GM19035 (cell line): ENCODE data around the gene CHST11.
"Not testable (repeated sequence)": the region's sequence is repeated elsewhere in the genome, so short reads cannot be mapped to it uniquely, and the experiment has no call there.

ENCODE experiments used
- ATAC-seq: cut with Tn5 transposase; IDR thresholded peaks from one replicate; pipeline ENCODE4 v1.9.1; 2021; ENCODE audit not compliant: unreplicated experiment

CHST11 gene

DNA sequence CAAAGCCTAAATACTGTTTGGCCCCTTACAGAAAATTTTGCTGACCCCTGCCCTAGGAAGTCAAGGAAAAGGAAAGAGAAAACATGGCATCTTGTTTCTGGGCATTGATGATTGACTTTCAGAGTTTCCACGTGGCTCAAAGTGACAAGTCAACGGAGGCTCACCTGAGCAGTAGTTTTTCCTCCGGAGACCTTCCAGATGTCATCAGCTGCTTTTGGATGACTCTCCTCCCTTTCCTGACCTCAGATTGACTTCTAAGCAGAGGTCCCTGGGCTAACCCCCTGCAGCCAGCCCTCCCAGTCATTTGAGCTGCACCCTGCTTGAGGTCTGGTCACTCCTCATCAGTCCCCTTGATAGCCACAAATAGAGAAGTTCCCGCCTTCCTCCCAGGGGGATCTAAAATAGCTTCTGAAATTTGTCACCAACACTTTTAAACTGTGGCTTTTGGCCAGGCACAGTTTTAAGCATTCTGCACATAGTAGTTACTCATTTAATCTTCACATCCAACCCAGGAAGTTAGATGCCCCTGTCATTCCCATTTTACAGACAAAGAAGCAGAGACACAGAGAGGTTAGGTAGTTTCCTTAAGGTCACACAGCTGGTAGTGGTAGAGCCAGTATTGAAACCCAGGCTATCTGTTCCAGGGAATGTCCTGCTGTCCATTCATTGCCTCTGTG, 143.4 kb downstream of the CHST11 start:
- ATAC-seq, result no peak

DNA sequence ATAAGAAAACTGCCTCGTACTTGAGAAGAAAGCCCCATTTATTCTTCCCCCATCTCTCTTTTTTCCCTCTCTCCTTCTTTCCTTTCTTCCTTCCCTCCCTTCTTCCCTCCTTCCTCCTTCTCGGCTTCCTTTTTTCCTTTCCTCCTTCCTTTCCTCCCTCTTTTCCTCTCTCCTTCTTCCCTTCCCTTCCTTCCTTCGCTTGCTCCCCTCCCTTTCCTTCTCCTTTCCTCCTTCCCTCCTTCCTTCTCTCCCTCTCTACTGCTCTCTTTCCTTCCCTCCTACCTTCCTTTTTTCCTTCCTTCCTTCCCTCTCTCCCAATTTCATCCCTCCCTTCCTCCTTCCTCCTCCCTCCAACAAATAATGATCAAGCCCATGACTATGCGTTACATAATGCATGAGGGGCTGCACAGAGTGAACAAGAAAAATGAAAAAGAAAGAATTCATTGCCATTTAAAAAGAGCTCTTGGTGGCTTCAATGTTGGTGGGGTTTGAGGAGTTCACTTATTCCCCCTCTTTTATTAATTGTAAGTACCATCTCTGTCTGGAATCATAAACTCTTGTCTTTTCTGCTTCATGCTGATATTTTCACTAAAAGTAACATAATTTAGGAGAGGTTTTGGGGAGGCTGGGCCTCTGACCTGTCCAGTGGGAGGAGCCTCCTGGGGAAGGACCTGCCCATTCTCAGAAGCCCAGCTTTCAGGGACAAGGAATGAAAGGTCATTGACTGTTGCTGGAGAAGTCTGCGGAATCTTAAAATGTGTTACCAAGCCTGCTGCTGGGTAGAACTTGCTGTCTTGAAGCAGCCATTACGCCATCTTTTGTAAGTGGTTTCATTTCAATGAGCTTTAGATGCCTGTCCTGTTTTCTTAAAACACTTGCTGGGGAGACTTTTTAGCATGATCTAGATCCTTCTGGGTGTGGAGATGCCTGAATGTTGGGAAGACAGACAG, 144.3 kb downstream of the CHST11 start:
- no peak for ATAC-seq

DNA sequence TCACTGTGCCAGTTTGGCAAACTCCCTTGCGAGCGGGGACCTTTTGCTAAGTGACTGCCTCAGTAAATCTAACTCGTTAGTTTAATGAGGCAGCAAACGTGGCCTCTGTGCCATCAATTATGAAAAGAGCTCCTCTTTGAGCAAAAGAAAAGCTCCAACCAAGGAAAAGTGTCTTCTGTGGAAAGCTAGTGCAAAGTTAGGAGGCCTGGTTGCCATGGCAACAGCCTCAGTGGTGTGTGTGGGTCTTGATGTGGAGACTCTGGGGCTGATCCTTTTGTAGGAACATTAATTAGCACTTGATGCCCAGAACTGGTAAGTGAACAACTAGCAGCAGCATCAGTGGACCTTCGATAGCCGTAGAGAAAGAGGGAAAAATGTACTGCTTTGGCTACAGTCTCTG, 145.7 kb downstream of the CHST11 start:
- no peak for ATAC-seq

DNA sequence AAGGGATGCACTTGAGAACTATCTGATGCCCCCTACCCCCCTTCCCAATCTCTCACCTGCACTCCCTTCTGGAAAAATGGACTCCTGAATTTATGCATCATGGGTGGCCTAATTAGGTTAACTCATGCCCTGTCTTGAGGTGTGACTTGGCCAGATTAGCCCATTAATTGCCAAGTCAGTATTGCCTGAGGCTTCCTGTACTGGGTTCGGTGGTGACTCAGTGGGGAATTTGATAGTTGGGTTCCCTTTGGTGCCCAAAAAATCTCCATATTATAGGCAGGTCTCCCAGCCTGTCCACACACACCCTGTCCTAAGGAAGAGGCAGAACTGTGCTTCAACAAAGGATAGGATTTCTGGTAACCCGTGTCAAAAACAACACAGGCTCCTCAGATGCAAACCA, 146.1 kb downstream of the CHST11 start:
- ATAC-seq, result no peak

DNA sequence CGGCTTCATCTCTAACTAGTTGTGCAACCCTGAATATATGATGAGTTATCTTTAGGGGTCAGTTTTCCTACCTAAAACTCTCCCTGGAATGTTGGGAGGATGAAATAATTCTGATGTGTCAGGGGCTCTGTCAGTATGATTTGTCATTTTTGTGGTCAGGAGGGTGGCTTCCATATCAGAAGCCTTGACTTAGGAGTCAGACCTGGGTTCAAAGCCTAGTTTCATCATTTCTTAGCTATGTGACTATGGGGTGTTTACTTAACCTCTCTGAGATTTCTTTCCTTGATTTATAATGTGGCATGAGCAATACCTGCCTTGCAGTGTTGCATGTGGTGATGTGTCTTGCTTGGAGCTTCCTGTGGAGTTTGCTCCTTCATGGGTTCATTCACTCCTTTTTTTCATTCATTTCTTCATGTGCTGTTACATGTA, 146.8 kb downstream of the CHST11 start:
- no peak for ATAC-seq

DNA sequence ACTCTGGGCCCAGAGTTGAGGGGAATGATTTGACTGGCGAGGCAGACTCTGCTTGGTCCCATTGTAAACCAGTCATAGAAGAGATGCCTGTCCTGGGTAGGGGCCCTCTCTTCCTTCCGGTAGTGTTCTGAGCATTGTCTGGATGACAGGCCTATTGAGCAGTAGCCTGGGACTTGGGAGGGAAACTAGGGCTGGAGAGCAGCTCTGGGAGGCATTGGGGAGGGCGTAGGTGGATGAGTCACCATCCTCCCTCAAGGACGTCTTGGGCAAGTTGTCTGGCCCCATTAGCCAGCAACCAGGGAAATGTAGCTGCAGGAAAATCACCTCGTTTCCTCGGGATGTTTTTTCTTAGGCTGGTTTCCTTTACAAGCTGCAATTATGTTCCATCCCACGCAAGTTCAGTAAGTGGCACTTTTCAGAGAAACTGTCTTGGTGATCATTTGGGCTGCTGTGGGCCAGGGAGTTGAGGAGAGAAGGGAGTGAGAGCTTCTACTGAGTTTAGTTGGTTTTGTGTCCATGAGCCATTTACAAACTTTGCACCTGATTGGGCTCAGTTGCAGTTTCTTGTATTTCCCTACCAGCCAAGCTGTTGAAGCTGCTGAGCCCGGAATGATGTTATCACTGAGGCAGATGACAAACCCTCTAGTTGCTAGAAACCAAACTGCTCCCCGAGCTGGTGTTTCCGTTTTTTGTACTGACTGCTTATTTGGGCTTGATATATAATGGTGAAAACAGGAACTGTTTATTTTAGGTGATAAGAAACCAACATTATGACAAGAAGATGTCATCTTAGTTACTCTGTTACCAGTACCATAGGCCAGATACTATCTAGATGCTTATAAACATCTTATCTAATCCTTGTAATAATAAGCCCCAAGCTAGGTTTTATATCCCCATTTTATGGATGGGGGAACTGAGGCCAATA, 147.6 kb downstream of the CHST11 start:
- peak; percentile 82 for ATAC-seq

DNA sequence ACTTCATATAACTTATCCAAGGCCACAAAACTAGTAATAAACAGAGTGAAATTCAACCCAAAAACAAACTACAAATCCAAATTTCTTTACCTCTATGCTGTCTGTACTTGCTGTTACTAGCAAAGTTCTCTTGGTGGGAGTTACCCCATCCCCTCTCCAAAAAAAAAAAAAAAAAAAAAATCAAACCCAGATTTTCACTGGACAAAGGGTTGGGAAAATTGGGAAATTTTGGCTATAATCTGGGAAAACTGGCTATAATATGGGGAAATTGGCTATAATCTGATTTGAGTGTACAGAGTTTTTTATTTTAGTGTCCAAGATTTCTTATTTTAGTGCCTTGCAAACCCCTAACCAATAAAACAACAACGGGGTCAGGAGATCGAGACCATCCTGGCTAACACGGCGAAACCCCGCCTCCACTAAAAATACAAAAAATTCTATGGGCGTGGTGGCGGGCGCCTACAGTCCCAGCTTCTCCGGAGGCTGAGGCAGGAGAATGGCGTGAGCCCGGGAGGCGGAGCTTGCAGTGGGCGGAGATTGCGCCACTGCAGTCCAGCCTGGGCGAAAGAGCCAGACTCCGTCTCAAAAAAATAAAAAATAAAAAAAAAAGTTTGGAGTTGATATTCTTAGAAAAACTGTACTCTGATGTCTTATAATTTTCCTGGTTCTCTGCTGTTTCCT, 148.4 kb downstream of the CHST11 start:
- ATAC-seq, result no peak

DNA sequence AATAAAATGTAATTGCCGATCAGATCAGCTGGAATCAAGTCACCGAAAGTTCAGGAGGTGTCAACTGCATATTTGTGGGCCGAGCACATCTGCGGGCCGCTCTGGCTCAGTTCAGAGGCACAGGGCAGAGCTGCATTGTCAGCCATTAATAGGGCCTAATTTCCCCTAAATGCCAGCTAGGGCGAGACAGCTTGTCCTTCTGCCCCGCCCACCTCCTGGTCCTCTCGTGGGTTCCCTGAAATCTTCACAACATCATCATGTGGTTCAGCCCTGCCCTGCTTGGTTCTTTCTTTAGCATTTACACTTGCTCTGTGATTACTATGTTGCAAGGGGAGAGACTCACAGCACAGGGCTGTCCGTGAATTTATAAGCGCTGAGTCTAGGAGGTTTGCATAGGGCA, 148.9 kb downstream of the CHST11 start:
- ATAC-seq, result no peak

DNA sequence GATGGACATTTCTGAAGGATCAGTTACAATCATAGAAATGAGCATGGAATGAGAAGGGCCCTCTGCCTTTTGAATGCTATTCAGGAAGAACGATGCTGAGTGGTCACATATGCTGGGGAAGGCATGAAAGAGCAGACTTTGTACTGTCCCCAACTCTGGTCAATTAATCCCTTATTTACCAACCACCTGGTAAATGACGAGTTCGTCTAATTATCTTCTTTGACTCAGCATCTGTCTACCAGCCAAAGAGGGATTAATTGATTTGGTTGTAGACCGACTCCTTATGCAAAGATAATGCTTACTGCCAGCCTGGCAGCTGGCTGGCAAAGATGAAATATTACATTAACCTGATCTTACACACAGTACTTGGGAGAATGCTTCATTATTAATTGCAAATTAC, 152.2 kb downstream of the CHST11 start:
- ATAC-seq, result no peak

DNA sequence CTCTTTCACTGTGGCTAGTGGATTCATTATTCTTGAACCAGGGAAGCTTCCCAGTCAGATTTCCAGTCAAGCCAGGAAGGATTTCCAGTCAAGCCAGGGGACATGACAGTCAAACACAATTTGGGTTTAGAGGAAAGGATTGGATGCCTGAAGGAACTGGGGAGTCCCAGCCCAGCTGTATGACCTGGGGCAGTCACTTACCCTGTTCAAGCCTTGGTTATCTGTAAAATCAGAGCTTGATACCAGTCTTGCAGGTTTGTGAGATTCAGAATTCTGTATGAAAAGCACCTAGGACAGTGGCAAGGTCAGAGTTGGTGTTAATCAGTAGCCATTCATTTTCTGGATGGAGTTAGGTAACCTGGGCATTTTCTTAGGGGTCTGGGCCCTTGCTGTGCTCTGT, 152.7 kb downstream of the CHST11 start:
- no peak for ATAC-seq

DNA sequence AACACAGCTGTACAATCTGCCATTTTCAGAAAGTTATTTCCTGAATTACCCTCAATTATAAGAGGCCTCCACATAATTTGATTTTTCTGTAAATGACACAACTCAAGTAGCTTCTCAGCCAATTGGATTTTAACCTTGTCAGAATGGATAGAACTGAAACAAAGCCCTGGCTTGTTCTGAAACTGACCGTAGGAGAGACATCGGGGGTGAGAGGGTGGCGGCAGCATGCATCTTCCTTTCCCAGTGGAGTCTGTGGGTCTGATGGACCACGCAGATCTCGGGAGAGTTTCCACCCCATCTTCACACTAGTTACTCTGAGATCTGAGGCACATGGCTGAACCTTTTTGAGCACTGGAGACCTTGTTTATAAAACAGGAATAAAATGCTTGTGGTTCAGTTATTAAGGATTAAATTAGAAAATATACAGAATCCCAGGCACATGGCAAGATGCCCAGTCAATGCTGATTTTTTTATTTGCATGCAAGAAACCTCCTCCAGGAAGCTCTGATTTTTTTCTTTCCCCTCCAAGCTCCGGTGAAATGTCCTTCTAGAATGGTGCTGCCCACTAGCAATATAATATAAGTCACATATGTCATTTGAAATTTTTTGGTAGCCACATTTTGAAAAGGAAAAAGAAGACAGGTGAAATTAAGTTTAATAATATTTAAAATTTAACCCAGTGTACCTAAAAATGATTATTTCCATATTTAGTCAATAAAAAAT, 153.9 kb downstream of the CHST11 start:
- no peak for ATAC-seq

DNA sequence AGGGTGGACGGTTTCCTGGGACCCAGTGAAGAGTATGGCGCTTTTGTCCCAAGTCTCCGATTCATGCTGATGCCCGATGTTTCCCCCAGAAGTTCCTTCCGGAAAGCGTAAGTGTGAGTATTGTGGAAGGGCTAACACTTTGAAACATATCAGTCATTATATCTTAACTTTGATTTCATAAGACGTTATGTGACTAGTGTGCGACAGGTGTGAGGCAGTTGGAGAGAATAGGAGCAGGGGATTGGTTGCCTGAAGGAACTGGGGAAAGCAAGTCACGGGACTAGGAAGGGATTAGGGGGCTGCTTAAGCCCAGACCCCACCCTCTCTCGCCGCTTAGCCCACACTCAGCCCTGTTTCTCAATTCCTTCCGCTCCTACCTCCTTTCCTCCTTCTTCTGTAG, 154.9 kb downstream of the CHST11 start:
- no peak for ATAC-seq

DNA sequence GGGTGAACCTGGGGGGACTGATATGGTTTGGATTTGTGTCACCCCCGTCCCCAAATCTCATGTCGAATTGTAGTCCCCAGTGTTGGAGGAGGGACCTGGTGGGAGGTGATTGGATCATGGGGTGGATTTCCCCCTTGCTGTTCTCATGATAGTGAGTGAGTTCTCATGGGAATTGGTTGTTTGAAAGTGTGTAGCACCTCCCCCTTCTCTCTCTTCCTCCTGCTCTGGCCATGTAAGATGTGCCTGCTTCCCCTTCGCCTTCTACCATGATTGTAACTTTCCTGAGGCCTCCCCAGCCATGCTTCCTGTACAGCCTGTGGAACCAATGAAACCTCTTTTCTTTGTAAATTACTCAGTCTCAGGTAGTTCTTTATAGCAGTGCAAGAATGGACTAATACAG, 156.6 kb downstream of the CHST11 start:
- not testable (repeated sequence) for ATAC-seq

DNA sequence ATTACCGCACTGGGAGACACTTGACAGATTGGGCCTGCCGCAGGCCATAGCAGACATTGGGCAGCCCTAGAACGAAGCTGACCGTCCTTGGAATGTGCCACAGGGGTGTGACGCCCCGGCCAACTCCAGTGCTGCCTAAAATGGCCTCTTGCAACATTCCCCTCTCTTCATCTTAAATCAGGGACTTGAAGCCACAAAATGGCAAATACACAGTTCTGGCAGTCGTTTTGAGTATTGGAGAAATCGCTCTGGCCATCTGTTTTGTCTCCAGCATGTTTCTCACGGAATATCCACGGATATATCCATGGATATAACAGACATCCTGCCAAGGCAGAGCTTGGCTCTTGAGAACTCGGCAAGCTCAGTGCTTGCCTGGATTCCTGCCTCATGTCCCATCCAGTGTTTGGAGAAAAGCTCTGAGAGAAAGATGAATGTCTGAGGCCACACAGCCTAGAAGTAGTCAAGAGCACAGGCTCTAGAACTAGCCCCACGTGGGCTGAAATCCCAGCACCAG, 158.4 kb downstream of the CHST11 start:
- no peak for ATAC-seq

DNA sequence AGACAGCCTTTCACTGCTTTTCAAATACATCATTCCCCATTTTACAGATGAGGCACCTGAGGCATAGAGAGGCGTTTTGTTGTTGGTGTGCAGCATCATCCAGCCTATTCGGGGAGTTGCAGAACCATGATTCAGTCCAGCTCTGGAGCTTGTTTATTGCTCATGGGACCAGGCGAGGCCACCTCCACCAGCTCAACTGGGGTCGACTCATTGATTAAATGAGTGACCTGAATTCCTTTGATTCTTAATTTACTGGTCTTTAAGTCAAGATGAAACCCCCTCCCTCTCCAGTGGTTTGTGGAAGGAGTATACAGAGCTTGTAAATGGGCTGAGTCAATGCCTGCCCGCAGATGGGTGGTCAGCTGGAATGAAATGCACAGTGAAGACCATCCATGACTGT, 161.9 kb downstream of the CHST11 start:
- no peak for ATAC-seq

DNA sequence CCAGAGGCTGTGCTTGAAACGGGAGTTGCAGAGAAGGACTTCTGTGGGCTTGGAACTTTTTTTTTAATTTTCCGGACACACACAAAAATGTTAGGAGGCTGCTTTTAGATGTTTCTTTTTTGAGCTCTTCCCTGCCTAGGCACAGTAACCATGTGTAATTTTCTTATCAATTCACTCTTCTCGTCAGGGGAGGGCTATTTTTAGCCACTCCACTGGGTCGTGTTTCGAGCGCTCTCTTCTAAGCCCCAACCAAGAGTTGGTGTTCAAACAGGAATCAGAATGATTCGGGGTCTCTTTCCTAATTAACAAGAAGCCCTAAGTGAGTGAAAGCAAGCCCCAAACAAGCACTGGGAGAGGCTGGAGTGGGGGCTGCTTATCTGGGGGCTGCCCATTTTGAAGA, 162.6 kb downstream of the CHST11 start:
- no peak for ATAC-seq

DNA sequence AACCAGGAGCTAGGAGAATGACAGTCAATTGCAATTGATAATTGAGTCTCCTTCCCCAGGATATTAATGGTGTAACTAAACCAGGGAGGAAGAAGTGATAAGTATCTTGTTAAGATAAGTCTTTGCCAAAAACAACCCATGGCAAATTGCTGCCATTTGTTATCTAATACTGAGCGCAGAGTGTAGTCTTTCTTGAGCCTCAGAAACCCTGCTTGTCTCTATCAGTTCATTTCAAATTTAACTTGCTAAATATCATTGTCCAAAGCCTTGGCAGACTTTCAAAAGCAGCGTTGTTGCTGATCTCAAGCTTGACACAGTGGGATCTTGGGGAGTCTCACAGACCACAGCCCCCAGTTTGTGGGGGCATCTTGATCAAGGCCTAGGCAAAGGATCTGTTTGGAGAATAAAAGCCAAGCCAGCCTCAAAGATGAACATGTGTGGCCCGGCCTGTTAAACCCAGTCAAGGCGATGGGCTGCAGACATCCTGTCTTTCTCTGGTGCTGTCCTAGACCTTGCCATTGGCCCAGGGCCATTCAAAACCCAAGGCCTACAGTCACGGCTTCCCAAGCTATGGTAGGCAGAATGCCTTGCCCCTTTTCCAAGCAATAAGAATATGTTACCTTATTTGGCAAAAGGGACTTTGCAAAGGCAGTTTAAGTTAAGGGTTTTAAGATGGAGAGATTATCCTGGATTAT, 164.2 kb downstream of the CHST11 start:
- no peak for ATAC-seq

DNA sequence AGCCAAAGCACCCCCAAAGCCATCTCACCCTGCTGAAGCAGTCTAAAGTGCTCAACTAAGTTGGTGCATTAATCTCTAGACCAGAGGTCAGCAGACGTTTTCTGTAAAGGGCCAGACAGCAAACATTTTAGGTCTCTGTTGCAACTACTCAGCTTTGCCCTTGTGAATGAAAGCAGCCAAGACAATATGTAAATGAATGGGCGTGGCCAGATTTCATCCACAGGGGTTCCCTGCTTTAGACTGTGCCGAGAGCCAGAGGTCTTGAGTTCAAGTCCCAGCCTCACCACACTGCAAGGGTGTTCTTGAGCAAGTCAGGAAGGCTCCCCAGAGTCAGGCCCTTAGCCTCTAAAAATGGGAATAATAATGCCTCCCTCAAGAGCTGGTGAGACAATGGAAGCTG, 166.2 kb downstream of the CHST11 start:
- no peak for ATAC-seq

DNA sequence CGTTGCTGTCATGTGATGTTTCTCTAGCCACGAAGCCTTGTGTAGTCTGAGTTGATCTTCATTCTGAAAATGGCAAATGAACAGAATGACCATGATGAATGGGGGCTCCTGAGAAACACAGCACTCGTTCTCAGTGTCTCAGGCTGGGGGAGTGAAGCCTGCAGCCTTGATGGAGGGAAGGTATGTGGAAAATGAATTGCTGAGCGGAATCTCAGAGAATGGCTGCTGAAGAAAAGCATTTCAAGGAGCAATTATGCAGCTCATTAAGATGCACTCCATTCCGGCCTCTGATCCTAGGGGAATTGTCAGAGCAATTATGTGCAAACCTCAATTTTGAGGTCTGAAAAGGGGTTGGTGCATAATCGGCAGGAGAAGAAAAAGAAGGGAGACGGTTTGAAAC, 167.1 kb downstream of the CHST11 start:
- no peak for ATAC-seq
